ENCODE measurements around the gene MEF2D.

MEF2D gene

DNA sequence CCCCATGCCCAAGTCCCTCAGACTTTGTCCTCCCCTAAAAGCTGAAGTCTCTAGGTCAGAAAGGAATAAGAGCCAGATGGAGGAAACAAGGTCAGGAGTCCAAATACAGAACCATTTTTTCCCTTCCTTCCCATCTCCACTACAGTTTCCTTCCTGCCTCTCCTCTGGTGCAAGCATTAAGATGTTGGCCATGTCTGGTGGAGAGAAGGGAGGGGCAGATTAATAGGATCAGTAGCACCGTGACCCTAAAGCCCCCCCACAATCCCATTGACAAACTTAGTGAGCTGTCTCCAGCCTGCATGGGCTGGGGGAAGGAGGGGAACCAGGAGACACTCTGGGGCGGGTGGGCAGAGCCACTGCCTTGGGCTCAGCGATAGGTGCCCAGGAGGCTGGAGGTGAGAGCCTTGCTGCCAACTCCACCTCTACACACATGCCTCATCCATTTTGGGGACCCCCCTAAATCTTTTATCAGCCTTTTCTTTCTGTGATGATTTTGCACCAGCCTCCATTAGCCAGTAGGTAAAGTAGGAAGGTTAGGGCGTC lies 71.8 kb downstream of the MEF2D start:
- H3K4me3 ChIP-seq (ENCODE audit: low read depth, low read length) = no peak overlapping the region
- DNase-seq (ENCODE audit: low read depth) = no peak
- TF ChIP-seq, protein P1, sequence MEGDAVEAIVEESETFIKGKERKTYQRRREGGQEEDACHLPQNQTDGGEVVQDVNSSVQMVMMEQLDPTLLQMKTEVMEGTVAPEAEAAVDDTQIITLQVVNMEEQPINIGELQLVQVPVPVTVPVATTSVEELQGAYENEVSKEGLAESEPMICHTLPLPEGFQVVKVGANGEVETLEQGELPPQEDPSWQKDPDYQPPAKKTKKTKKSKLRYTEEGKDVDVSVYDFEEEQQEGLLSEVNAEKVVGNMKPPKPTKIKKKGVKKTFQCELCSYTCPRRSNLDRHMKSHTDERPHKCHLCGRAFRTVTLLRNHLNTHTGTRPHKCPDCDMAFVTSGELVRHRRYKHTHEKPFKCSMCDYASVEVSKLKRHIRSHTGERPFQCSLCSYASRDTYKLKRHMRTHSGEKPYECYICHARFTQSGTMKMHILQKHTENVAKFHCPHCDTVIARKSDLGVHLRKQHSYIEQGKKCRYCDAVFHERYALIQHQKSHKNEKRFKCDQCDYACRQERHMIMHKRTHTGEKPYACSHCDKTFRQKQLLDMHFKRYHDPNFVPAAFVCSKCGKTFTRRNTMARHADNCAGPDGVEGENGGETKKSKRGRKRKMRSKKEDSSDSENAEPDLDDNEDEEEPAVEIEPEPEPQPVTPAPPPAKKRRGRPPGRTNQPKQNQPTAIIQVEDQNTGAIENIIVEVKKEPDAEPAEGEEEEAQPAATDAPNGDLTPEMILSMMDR (IDR thresholded peaks at IDR 0.05; ENCODE audit: low read depth, low read length, missing control alignments) = no peak
- in situ Hi-C loops (cut with HindIII; ENCODE audit: low sequenced_read_pairs) = no loop called here

DNA sequence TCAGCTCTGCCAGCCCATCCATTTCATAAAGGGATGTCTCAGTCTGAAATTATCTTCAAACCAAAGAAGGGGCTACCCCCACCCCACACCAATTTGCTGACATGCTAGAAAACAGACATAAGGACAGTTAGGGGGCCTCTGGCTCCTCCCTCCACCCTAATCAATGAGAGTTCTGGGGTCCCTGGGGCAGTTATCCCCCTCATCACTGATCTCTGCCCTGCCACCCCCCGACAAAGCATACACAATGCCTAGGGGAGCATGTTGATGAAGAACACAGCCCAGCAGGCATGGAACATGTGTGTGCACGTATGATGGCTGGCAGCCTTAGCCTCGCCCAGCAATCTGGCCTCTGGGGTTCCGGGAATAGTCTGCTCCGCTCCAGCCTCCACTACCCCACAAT lies 72.6 kb downstream of the MEF2D start:
- no peak for DNase-seq (ENCODE audit: low read depth)
- TF ChIP-seq, protein P1 (IDR thresholded peaks at IDR 0.05; ENCODE audit: low read depth, low read length, missing control alignments) = no peak
- in situ Hi-C loops (cut with HindIII; ENCODE audit: low sequenced_read_pairs) = no loop called here
- H3K4me3 ChIP-seq (ENCODE audit: low read depth, low read length) = no peak overlapping the region

DNA sequence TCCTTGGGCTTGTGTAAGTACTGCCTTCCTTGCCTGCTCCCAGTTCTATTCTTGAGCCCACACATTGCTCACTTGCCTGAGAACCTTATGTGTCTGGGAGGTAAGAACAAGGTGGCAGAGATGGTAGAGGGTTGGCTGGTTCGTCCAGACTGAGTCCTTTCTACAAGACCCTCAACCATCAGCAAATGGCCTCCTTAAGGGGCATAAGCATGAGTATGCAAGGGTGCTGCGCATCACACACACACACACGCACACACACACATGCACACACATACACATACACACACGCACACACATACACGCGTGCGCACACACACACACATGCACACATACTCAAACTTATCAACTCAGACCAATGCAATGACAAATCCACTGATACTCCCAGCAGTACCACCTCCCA lies 74.6 kb downstream of the MEF2D start:
- no peak for DNase-seq (ENCODE audit: low read depth)
- in situ Hi-C loops (cut with HindIII; ENCODE audit: low sequenced_read_pairs) = no loop called here
- TF ChIP-seq, protein P1 (IDR thresholded peaks at IDR 0.05; ENCODE audit: low read depth, low read length, missing control alignments) = no peak
- no peak overlapping the region for H3K4me3 ChIP-seq (ENCODE audit: low read depth, low read length)

DNA sequence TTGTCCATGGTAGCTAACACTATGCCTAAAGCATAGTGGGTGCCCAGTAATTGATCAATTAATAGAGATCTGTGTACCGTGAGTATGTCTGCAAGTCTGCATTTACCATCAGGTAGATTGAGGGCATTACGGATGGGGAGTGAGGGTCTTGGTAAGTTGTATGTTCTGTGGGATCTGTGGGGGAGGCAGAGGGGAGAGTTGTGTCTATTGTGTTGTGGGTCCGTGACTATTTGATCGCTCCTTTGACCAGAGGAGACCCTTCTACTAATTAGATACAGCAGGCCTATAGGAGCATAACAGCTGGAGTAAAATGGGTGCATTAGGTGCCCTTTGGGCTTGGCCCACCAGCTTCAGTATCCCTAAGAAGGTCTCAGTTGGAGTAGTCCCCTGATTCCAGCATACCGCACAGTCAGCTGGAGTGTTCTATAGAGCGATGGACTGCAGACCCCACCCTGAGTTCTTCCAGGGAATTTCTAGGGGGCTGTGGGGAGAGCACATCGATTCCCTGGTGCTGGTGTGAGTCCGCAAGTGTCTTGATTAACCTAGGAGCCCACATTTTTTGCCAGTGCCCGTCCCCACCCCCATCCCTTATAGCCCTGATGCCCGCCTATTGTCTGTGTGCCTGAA lies 75.7 kb downstream of the MEF2D start:
- no peak overlapping the region for H3K4me3 ChIP-seq (ENCODE audit: low read depth, low read length)
- TF ChIP-seq, protein P1 (IDR thresholded peaks at IDR 0.05; ENCODE audit: low read depth, low read length, missing control alignments) = no peak
- DNase-seq (ENCODE audit: low read depth) = no peak
- in situ Hi-C loops (cut with HindIII; ENCODE audit: low sequenced_read_pairs) = no loop called here

DNA sequence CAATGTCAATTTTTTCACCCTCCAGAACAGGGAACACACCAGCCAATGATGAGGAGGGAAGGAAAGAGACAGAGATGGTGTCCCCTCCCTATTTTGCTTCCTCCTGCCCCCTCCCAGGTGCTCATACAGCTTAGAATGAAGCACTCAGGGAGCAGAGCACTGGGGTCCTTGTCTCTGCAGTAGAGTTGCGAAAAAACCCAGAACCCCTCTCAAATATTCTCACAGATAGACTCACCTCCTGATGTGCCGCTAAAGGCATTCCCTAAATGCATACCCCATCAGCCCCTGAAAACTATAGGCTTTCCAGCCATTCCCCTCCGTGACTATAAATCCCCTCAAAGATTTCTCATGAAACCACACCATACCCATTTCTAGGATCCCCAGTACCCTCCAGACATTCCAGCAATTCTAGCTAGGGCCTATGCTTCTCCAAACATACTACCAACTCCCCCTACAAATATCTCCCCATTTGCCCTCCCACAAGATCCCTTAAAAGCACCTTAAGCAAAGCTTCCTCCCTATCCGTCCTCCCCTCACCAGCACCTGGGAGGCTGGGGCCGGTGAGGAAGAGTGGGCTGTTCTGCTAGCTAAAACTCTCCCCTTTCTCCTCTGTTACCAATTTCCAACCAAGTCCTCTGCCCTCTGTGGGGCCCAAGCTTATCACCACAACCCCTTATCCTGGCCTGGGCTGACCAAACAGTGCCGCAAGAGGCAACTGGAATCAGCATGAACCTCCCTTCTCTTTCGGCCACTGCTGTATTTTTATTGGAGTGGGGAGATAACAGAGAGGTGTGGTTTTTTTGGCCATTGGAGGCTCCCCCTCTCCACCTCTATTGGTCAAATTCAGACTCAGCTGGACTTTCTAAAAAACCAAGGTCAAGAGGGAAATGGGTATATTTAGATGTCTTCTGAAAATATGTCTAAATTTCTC lies 76.9 kb downstream of the MEF2D start:
- in situ Hi-C loops (cut with HindIII; ENCODE audit: low sequenced_read_pairs) = no loop called here
- TF ChIP-seq, protein P1 (IDR thresholded peaks at IDR 0.05; ENCODE audit: low read depth, low read length, missing control alignments) = no peak
- DNase-seq (ENCODE audit: low read depth) = no peak
- no peak overlapping the region for H3K4me3 ChIP-seq (ENCODE audit: low read depth, low read length)

DNA sequence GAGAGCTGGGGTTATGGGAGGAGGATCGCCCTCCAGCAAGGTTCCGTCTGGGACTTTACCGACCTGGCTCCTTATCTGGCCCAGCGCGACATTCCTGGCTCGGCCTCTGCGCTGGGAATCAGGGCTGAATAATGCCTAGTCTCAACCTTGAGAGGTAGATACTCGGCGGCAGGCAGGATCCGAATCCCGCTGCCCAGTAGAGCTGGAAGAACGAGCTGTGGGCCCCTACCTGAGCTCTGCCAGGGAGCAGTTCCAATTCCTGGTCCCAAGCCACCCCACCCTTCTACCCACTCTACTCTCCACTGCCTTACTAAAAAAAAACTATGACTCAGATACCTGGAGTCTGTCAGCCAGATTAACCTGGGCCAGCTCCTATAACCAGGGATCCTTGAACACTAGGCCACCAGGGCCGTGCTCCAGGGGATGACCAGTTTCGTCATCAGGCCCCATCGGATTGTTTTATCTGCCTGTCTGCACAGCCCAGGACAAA lies 77.9 kb downstream of the MEF2D start:
- no peak overlapping the region for H3K4me3 ChIP-seq (ENCODE audit: low read depth, low read length)
- in situ Hi-C loops (cut with HindIII; ENCODE audit: low sequenced_read_pairs) = no loop called here
- TF ChIP-seq, protein P1 (IDR thresholded peaks at IDR 0.05; ENCODE audit: low read depth, low read length, missing control alignments) = no peak
- DNase-seq (ENCODE audit: low read depth) = no peak

Data from astrocyte of the cerebellum (primary cell).